Measurements from ENCODE around the gene SH3GLB1. TPM values are rescaled to one million over a fixed set of nuclear protein-coding genes. Genes with fewer than 3 reads are reported as not detected.
A peak's percentile ranks its signal among the peaks of the same experiment; 100 is the strongest.

The SH3GLB1 gene
- total RNA-seq, 4 donors from 2014 or later: 56.2 to 73.1 (median 61.8) TPM

DNA sequence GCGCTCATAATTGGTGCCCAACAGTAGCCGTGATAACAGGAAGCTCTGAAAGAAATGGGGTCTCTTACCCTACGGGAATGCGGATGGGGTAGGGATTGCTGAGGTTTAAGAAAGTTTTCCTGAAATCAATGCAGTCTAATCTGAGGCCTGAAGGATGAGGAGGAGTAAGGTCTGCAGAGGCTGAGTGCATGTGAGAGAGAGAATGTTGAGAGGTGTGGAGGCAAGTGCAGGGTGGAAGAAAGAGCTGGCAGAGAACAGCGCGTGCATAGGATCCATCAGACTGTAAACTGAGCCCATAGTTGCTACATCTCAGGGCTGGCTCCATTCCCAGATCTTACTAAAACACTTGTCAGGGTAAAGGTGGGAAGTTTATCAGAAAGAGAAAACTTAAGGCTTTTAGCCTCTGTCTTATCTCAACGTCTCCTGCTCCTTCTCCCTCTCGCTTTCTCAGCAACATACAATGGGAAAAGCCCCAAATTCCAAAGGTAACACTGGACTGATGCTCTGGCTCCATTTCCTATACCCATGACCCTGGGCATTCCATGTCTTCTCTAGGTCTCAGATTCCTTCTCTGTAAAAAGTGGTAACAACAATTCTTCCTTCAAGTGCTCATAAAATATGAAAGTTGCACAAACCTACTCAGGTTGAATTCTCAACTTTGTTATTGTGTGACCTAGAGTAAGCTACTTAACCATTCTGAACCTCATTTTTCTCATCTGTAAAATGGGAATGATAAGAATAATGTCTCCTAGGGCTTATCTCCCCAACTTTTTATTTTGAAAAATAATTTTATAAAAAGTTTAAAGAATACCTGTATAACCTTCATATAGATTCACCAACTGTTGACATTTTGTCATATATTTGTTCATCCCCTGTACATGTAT, 75.2 kb downstream of the SH3GLB1 start:
- Histone ChIP-seq H3K4me3 (no peak overlapping the region), H3K27ac (replicated peaks in 1 of 4) (no peak overlapping the region), H3K36me3 (no peaks in the 10 kb centered on the region), H3K9me3 (no peaks in the 10 kb centered on the region), H3K4me1 (peaks cover 6 to 12% (median 8%) of the 10 kb centered on the region in 4 donors), H3K27me3 (no peaks in the 10 kb centered on the region)
- no peak for DNase-seq (ENCODE audit: extremely low spot score)
- 72% methylated on average over 8 of the region's 8 CpGs for WGBS
- TF ChIP-seq, protein P1, sequence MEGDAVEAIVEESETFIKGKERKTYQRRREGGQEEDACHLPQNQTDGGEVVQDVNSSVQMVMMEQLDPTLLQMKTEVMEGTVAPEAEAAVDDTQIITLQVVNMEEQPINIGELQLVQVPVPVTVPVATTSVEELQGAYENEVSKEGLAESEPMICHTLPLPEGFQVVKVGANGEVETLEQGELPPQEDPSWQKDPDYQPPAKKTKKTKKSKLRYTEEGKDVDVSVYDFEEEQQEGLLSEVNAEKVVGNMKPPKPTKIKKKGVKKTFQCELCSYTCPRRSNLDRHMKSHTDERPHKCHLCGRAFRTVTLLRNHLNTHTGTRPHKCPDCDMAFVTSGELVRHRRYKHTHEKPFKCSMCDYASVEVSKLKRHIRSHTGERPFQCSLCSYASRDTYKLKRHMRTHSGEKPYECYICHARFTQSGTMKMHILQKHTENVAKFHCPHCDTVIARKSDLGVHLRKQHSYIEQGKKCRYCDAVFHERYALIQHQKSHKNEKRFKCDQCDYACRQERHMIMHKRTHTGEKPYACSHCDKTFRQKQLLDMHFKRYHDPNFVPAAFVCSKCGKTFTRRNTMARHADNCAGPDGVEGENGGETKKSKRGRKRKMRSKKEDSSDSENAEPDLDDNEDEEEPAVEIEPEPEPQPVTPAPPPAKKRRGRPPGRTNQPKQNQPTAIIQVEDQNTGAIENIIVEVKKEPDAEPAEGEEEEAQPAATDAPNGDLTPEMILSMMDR (IDR thresholded peaks at IDR 0.05): no peak
- TF ChIP-seq POLR2A (IDR thresholded peaks at IDR 0.05; ENCODE audit: low read depth) (no peak), EP300 (IDR thresholded peaks at IDR 0.05) (no peak), POLR2AphosphoS5 (IDR thresholded peaks at IDR 0.05) (no peak)
- intact Hi-C loops (cut with DNase I): no loop called here

DNA sequence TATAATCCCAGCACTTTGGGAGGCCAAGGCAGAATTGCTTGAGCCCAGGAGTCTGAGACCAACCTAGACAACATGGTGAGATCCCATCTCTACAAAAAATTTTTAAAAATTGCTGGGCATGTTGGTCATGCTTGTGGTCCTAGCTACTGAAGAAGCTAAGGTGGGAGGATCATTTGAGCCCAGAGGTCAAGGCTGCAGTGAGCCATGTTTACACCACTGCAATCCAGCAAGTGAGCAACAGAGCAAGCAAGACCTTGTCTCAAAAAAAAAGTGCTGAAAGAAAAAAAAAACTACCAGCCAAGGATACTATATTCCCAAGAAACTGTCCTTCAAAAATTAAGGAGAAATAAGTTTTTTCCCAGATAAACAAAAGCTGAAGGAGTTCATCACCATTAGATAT, 78.1 kb downstream of the SH3GLB1 start:
- TF ChIP-seq EP300 (IDR thresholded peaks at IDR 0.05): no peak
- Histone ChIP-seq H3K9me3 (no peaks in the 10 kb centered on the region), H3K27ac (replicated peaks in 1 of 4) (no peak overlapping the region), H3K36me3 (no peaks in the 10 kb centered on the region), H3K4me3 (no peak overlapping the region), H3K4me1 (peaks cover 0 to 4% (median under 1%) of the 10 kb centered on the region in 4 donors), H3K27me3 (no peaks in the 10 kb centered on the region)
- DNase-seq (ENCODE audit: extremely low spot score): no peak
- intact Hi-C loops (cut with DNase I): no loop called here

DNA sequence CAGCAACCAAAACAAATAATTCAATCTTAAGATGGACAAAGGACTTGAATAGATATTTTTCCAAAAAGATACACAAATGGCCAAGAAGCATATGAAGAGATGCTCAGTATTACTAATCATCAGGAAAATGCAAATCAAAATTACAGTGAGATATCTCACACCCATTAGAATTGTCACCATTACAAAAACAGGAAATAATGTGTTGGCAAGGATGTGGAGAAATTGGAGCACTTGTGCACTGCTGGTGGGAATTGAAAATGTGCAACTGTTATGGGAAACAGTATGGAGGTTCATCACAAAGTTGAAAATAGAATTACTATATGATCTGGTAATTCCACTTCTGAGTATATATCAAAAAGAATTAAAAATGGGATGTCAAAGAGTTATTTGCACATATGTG, 83.2 kb downstream of the SH3GLB1 start:
- no peak overlapping the region for H3K4me3 ChIP-seq
- peaks cover 10 to 21% (median 18%) of the 10 kb centered on the region in 4 donors for H3K4me1 ChIP-seq
- TF ChIP-seq, protein P1 (IDR thresholded peaks at IDR 0.05): no peak
- no peak for TF ChIP-seq EP300 (IDR thresholded peaks at IDR 0.05)
- TF ChIP-seq POLR2AphosphoS5 (IDR thresholded peaks at IDR 0.05): no peak
- no peak for TF ChIP-seq POLR2A (IDR thresholded peaks at IDR 0.05; ENCODE audit: low read depth)
- H3K9me3 ChIP-seq: no peaks in the 10 kb centered on the region
- intact Hi-C loops (cut with DNase I): no loop called here
- no peak for DNase-seq (ENCODE audit: extremely low spot score)
- no peaks in the 10 kb centered on the region for H3K36me3 ChIP-seq
- no peaks in the 10 kb centered on the region for H3K27me3 ChIP-seq
- no peak overlapping the region for H3K27ac ChIP-seq (replicated peaks in 1 of 4)

DNA sequence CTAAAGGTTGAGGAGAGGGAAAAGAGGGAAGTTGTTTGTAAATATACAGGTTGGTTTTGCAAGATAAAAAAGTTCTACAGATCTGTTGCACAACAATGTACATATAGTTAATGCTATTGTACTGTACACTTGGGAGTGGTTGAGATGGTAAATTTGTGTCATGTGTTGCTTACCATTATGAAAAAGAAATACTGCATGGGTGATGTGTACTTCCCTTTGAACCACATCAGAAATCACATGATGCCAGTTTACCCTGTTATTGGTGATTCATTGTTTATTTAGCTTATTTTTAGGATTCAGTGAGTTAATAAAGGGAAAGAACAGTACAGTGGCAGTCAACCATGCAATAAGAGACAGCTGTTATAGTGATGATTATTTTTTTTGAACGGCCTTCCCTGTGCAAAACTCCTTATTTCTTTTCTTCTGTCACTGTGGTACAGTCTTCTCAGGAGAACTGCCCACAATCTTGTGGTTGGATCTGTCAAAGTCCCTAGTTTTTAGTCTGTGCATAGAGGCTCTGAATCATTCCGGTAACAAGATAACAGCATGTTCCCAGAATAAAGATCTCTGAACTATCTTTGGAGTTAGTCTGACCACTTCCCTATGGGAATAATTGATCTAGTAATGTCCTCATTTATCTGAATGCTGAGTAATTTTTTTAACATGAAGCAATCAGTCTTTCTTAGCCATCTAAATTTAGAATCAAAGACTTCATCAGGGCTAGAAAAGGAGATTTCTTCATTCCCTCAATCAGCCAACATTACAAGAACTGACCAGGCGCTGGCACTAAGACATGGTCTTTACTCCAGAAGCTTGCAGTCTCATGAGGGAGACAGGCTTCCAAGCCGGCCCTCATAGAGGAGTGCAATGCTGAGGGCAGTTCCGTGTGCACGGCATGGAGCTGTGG, 84.2 kb downstream of the SH3GLB1 start:
- H3K9me3 ChIP-seq: no peaks in the 10 kb centered on the region

More for the DNA sequence above, 84.2 kb downstream of the SH3GLB1 start:
- no peak for DNase-seq (ENCODE audit: extremely low spot score)
- TF ChIP-seq, protein P1 (IDR thresholded peaks at IDR 0.05): no peak
- peak in 1 of 2 donors; percentile 23 for TF ChIP-seq POLR2AphosphoS5 (IDR thresholded peaks at IDR 0.05)
- Histone ChIP-seq H3K27me3 (no peaks in the 10 kb centered on the region), H3K4me3 (no peak overlapping the region), H3K36me3 (no peaks in the 10 kb centered on the region), H3K27ac (replicated peaks in 1 of 4) (peak overlapping the region in 1 of 4 donors; percentile 9), H3K4me1 (peaks cover 19 to 30% (median 26%) of the 10 kb centered on the region in 4 donors)
- 60% methylated on average over 6 of the region's 6 CpGs for WGBS
- intact Hi-C loops (cut with DNase I): no loop called here

Data from esophagus muscularis mucosa (tissue), 4 donors.